Heart left ventricle (tissue), 13 donors: ENCODE data around the gene KMT2A.

Experiments used
- CTCF ChIP-seq, 12 donors: fragments of 200-600 bp; sonication (generic) in 4 of 12; IDR thresholded peaks; one replicate each; pipeline versions ENCODE4 v1.5.0 to v1.8.0; 2018 to 2022; ENCODE audit warnings: antibody characterized with exemption in 12 of 12, mild to moderate bottlenecking in 5 of 12
- POLR2A ChIP-seq, 2 donors: fragments of 450-650 bp; IDR thresholded peaks; one replicate each; pipeline ENCODE4 v1.6.1; 2017; ENCODE audit warnings: antibody characterized with exemption in 2 of 2, mild to moderate bottlenecking in 2 of 2, moderate library complexity in 2 of 2
- donor health status: ischemic (EF 13 %, LVEDD 7.1; RV severe dilation, severe dysfunction).
- donor health status: DM: no; HTN: yes; CAD: no.
- donor health status: DM: no; HTN: no; CAD: no.
- donor health status: ischemic (EF 25% LVEDD 6.9; RV normal size, moderate dysfunction).
- donor health status: ischemic (EF 25% LVEDD 5.7; RV mildly dilated, moderate dysfunction).
- donor health status: ischemic (EF 35%, LVEDD 5.7; RV mildly dilated, moderate dysfunction).
- donor health status: nonischemic (EF 11% LVEDD 7.7; RV severe dilation, severe dysfunction).
- donor health status: DM: yes; HTN: yes; CAD: no.
- donor health status: PGD.
- donor health status: ischemic (EF 29% LVEDD 5.4; RV normal size, mild dysfunction).
- donor health status: nonischemic (EF 23%, LVEDD 6.1; RV moderate dilation, normal function).

- TF ChIP-seq POLR2A (IDR thresholded peaks at IDR 0.05) (no peak), CTCF (IDR thresholded peaks at IDR 0.05) (no peak)
These were observed 93.9 kb downstream of the KMT2A start for GRCh38 chr11:118530180-118530682.
